ENCODE results near the gene CABCOCO1.

DNA sequence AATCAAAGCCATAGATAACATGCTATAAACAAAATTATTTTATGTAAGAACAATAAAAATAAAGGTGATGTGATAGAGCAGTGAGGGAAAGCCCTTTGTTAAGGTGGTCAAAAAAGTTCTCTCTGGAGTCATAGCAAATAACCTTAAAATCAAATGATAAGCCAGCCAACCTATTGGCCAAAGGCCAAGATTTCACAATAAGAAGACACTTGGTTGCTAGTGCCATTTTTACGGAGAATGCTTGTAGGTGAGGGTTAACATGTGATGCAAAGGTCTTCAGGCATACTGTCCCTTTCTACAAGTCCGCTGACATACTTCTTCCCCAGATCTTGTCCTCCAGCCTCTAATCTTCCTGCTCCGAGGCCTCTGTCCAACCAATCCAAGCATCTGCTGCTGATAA is 140.5 kb downstream of the CABCOCO1 start:
- no peak for TF ChIP-seq CTCF (conservative IDR thresholded peaks at IDR 0.05; ENCODE audit: low read depth, low read length)
- no peak for TF ChIP-seq EZH2 (IDR thresholded peaks at IDR 0.05; ENCODE audit: borderline replicate concordance, low read depth, low read length, poor library complexity, severe bottlenecking)

All from A673 (cell line).